ENCODE data around the gene PADI1. TPM values are rescaled to one million over a fixed set of nuclear protein-coding genes. Genes with fewer than 3 reads are reported as not detected.

The PADI1 gene
- total RNA-seq, 4 donors from 2014 or later, result 4.0 to 57.3 (median 9.1) TPM

DNA sequence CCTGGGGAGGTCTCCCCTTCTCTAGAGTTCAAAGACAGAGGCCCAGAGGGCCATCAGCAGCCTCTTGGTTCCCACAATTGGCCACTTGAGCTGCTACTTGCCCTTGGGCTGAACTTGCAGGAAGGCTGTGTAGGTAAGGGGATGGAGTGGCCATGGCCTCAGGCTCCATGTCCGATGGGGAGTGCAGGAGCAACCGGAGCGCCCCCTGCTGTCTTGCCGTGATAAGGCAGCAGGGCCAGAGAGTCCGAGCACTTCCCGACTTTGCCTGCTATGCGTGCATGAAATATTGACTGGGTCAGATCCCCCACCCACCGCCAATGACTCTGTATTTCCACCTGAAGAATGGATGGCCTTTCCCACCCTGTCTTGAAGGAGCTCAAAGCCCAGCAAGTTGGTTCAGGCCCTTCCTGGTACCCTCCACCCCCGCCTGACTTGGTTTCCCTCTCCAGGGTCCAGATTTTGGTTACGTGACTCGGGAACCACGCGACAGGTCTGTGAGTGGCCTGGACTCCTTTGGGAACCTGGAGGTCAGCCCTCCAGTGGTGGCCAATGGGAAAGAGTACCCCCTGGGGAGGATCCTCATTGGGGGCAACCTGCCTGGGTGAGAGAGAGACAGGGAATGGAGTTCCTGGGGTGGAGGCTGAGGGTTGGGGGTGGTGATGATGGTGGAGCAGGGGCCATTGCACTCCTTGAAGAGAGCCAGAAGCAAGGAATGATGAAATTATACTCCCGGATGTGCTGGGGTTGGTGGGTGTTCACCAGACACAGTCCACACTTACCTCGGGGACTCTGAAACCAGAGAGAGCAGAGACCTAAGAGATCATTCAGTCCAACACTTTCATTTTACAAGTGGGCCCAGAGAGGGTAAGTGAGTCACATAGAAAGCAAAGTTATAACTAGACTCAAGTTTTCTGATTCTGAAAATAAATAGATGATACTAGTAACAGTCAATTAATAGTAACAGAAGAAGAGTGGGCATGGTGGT lies 69.5 kb downstream of the PADI1 start:
- DNase-seq (ENCODE audit: low spot score in 2 of 2), result no peak
- Histone ChIP-seq H3K9me3 (no peaks in the 10 kb centered on the region), H3K4me1 (peaks cover 13% of the 10 kb centered on the region), H3K36me3 (no peaks in the 10 kb centered on the region), H3K27me3 (peaks cover 18% of the 10 kb centered on the region), H3K27ac (no peak overlapping the region), H3K4me3 (no peak overlapping the region)
- WGBS, result 68% methylated on average over 11 of the region's 15 CpGs
- TF ChIP-seq POLR2A (IDR thresholded peaks at IDR 0.05), result no peak
- TF ChIP-seq, protein P1, sequence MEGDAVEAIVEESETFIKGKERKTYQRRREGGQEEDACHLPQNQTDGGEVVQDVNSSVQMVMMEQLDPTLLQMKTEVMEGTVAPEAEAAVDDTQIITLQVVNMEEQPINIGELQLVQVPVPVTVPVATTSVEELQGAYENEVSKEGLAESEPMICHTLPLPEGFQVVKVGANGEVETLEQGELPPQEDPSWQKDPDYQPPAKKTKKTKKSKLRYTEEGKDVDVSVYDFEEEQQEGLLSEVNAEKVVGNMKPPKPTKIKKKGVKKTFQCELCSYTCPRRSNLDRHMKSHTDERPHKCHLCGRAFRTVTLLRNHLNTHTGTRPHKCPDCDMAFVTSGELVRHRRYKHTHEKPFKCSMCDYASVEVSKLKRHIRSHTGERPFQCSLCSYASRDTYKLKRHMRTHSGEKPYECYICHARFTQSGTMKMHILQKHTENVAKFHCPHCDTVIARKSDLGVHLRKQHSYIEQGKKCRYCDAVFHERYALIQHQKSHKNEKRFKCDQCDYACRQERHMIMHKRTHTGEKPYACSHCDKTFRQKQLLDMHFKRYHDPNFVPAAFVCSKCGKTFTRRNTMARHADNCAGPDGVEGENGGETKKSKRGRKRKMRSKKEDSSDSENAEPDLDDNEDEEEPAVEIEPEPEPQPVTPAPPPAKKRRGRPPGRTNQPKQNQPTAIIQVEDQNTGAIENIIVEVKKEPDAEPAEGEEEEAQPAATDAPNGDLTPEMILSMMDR (IDR thresholded peaks at IDR 0.05), result peak in 1 of 2 donors; percentile 37

DNA sequence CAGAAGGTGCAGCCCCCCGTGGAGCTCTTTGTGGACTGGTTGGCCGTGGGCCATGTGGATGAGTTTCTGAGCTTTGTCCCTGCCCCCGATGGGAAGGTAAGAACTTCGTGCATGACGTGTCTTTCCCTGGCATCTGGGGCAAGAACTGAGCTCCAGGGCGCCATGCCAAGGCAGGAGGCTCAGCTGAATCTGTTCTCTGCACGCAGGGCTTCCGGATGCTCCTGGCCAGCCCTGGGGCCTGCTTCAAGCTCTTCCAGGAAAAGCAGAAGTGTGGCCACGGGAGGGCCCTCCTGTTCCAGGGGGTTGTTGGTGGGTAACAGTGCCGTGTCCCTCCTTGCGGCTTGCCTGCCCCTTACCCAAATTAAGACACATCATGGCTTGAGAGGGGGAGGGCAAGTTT lies 71.6 kb downstream of the PADI1 start:
- Histone ChIP-seq H3K27ac (no peak overlapping the region), H3K9me3 (no peaks in the 10 kb centered on the region), H3K36me3 (no peaks in the 10 kb centered on the region), H3K4me1 (peaks cover 16% of the 10 kb centered on the region), H3K4me3 (no peak overlapping the region), H3K27me3 (peaks cover 24% of the 10 kb centered on the region)
- no peak for DNase-seq (ENCODE audit: low spot score in 2 of 2)
- TF ChIP-seq POLR2AphosphoS5 (IDR thresholded peaks at IDR 0.05) (no peak), POLR2A (IDR thresholded peaks at IDR 0.05) (no peak), EP300 (IDR thresholded peaks at IDR 0.05) (no peak)
- TF ChIP-seq, protein P1 (IDR thresholded peaks at IDR 0.05), result no peak
- WGBS, result 31% methylated on average over 5 of the region's 11 CpGs

DNA sequence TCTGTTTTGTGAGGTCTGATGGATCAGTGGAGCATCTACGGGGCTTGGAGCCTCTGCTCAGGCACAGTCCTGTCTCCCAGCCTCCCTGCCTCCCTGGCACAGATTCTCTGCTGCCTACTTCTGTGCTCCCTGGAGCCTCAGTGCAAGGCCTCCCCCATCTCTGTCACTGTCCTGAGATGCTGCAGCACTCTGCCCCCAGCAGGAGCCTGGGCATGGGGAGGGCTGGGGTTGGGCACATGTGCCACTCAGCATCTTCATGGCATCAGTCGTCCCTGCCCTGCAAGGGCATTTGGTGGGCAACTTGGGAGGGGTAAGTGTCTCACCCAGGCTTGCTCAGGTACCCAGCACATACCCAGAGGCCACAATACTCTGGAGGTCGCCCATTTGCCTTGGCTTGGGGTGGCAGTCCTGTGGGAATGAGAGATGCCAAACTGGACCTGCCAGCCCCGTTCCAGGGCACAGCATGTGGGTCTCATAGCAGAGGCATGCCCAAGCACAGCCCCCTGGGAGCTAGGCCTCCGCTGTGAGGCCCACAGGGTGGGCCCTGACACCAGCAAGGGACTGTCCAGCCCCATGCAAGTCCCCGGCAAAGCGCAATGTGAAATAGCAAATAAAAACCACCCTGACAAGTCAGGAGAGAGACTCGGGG lies 72.7 kb downstream of the PADI1 start:
- Histone ChIP-seq H3K27ac (no peak overlapping the region), H3K4me3 (no peak overlapping the region)
- WGBS, result 92% methylated on average over 5 of the region's 8 CpGs

DNA sequence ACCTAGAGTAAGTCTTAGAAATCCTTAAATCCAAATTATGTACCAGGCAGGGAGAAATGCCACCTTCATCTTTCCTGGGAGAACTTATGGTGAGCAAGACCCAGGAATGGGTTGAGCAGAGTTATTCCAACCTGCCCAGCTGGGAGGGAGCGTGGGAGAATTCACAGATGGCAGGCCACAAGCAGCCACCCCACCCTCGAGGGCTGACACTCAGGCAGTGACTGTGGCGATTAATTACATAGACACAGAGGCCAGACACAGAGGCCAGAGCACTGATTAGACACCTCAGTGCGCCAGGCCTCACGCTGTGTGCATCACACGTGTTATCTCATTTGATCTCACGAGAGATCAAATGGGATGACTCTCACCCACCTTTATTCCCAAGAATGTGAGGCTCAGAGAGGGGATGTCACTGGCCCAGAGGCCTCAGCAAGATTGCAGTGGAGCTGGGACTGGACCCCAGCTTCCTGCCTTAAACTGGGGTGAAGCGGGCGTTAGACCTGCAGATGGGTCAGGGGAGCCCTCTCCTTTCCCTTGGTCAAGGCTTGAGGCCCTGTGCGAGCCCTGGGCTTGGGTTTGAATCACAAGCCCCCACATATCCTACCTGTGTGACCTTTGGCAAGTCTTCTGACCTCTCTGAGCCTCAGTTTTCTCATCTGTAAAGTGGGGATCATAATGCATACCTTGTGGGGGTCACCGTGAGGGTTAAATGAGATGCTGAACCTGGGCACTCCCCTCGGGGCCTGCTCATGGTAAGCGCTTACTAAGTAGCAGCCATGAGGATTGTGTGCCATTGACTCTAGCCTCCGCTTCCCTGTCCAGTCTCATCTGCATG lies 74.3 kb downstream of the PADI1 start:
- peaks cover 38% of the 10 kb centered on the region for H3K27me3 ChIP-seq
- peaks cover 13% of the 10 kb centered on the region for H3K4me1 ChIP-seq
- WGBS, result 91% methylated on average over 9 of the region's 14 CpGs
- H3K36me3 ChIP-seq, result no peaks in the 10 kb centered on the region
- no peak overlapping the region for H3K4me3 ChIP-seq
- H3K9me3 ChIP-seq, result no peaks in the 10 kb centered on the region
- H3K27ac ChIP-seq, result no peak overlapping the region
- DNase-seq (ENCODE audit: low spot score in 2 of 2), result no peak
- TF ChIP-seq, protein P1 (IDR thresholded peaks at IDR 0.05), result no peak
- TF ChIP-seq POLR2AphosphoS5 (IDR thresholded peaks at IDR 0.05) (no peak), POLR2A (IDR thresholded peaks at IDR 0.05) (no peak), EP300 (IDR thresholded peaks at IDR 0.05) (no peak)

More for the DNA sequence above, 72.7 kb downstream of the PADI1 start:
- no peaks in the 10 kb centered on the region for H3K9me3 ChIP-seq
- peaks cover 27% of the 10 kb centered on the region for H3K27me3 ChIP-seq
- H3K36me3 ChIP-seq, result no peaks in the 10 kb centered on the region
- DNase-seq (ENCODE audit: low spot score in 2 of 2), result no peak
- TF ChIP-seq, protein P1 (IDR thresholded peaks at IDR 0.05), result no peak
- TF ChIP-seq POLR2AphosphoS5 (IDR thresholded peaks at IDR 0.05) (no peak), EP300 (IDR thresholded peaks at IDR 0.05) (no peak), POLR2A (IDR thresholded peaks at IDR 0.05) (no peak)
- H3K4me1 ChIP-seq, result peaks cover 18% of the 10 kb centered on the region

All from suprapubic skin (tissue), 4 donors.